D721Med (cell line): ENCODE measurements around the gene BTBD10.

Experiments
- DNase-seq: peaks from one replicate; pipeline ENCODE4 v3.0.0; 2011; ENCODE audit warnings: low spot score; ENCODE audit not compliant: insufficient read length
- FAIRE-seq: peaks from 2 replicates; lab custom pipeline; 2011; peaks lifted over from hg19 to GRCh38; lab: Jason Lieb, UNC
- TF ChIP-seq, protein P1 (sequence below): IDR thresholded peaks from 2 replicates; pipeline ENCODE4 v1.5.1; 2012; ENCODE audit warnings: mild to moderate bottlenecking, control low read depth; ENCODE audit not compliant: insufficient read depth; ENCODE audit errors: missing control alignments

The BTBD10 gene

DNA sequence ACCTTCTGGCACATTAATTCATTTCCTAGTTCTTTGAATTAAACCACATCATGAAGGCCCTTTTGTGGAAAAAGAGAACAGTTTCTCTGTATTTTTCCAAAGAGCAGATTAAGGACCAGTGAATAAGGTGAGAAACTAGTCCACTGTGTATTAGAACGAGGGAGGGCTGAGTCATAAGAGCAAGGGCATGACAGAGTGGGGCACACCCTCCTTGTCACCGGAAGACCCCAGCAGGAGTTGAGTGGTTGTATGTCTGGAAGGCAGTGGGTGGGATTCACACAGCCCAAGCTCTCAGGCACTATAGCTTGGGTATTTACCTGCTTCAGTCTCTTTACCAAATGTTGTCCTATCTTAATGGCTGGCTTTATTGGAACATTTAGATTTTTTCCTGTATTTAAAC, 98.6 kb downstream of the BTBD10 start:
- DNase-seq (no peak), FAIRE-seq (no peak)
- TF ChIP-seq, protein P1, sequence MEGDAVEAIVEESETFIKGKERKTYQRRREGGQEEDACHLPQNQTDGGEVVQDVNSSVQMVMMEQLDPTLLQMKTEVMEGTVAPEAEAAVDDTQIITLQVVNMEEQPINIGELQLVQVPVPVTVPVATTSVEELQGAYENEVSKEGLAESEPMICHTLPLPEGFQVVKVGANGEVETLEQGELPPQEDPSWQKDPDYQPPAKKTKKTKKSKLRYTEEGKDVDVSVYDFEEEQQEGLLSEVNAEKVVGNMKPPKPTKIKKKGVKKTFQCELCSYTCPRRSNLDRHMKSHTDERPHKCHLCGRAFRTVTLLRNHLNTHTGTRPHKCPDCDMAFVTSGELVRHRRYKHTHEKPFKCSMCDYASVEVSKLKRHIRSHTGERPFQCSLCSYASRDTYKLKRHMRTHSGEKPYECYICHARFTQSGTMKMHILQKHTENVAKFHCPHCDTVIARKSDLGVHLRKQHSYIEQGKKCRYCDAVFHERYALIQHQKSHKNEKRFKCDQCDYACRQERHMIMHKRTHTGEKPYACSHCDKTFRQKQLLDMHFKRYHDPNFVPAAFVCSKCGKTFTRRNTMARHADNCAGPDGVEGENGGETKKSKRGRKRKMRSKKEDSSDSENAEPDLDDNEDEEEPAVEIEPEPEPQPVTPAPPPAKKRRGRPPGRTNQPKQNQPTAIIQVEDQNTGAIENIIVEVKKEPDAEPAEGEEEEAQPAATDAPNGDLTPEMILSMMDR, result no peak

DNA sequence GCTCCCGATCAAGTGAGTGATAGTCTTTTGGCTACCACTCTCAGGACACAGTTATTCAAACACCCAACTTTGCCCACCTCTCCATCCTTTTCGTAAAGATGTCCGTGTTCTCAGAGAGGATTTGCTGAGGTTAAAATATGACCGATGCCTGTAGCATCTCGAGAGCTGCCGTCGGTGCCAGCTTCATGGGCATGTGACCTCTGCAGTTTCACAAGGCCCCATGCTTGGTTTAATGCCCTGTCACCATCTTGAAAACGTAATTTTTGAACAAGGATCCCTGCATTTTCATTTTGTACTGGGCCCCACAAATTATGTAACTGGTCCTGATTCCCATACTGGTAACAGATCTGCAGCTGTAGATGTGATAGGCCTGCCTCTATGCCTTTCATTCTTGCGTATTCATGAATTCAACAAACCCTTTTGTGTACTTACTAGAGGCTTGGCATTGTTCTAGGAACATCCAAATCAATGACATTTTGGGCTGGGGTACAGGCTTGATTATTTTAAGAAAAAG, 100.4 kb downstream of the BTBD10 start:
- no peak for FAIRE-seq
- no peak for DNase-seq
- TF ChIP-seq, protein P1, result no peak

- TF ChIP-seq, protein P1, result no peak
- no peak for FAIRE-seq
- no peak for DNase-seq
These were observed 104.3 kb downstream of the BTBD10 start for GRCh38 chr11:13358596-13359270.

DNA sequence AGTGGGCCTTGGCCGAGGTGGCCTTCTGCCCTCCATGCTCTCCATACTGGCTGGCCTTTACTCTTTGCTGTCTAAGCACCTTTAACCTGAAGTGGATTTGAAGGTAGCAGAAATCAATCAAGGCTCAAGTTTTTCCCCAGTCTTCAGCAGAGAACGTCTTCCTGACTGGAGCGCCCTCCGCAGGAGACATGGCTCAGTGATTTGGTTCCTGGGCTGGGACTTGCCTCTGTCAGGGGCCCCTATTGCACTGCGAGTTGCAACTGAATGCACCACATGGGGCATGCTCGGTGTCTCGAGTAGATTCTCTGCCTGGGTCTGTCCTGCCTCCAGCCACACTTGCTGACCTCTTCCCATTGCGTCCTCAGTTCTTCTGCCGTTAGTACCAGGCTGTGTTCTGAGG, 105.8 kb downstream of the BTBD10 start:
- TF ChIP-seq, protein P1, result no peak
- no peak for DNase-seq
- FAIRE-seq, result no peak

GRCh38 chr11:13355191-13355590, 107.8 kb downstream of the BTBD10 start:
- TF ChIP-seq, protein P1, result no peak
- FAIRE-seq (no peak), DNase-seq (no peak)

GRCh38 chr11:13354335-13354734, 108.7 kb downstream of the BTBD10 start:
- DNase-seq, result no peak

More at GRCh38 chr11:13354335-13354734, 108.7 kb downstream of the BTBD10 start:
- TF ChIP-seq, protein P1, result peak; percentile 44
- no peak for FAIRE-seq
